ENCODE measurements around the gene C1QTNF6.

Gene C1QTNF6

GRCh38 chr22:37137131-37137530 lies 50.9 kb downstream of the C1QTNF6 start:
- ChIA-PET CTCF (interaction anchor here (1.3 to 4.4 kb wide), 5 partner anchors 11 to 62 kb away, joined by 3 to 15 read pairs (median 4); partner anchors contain the start of gene IL2RB), POLR2A (no interaction called here)
- TF ChIP-seq CTCF (IDR thresholded peaks at IDR 0.05; ENCODE audit: control extremely low read depth, extremely low read depth, low read depth, missing control alignments), result no peak
- no peak for DNase-seq (ENCODE audit: extremely low spot score)

GRCh38 chr22:37135023-37135422 lies 53.0 kb downstream of the C1QTNF6 start:
- ChIA-PET POLR2A (no interaction called here), CTCF (interaction anchor here (1.0 to 4.4 kb wide), 3 partner anchors 9 to 64 kb away, joined by 3 to 15 read pairs (median 4); no protein-coding TSS in a partner anchor)
- no peak for DNase-seq (ENCODE audit: extremely low spot score)
- no peak for TF ChIP-seq CTCF (IDR thresholded peaks at IDR 0.05; ENCODE audit: control extremely low read depth, extremely low read depth, low read depth, missing control alignments)

GRCh38 chr22:37133304-37134018 lies 54.6 kb downstream of the C1QTNF6 start:
- ChIA-PET POLR2A (no interaction called here), CTCF (interaction anchor here (0.9 to 4.4 kb wide), 7 partner anchors 8 to 19 kb away, joined by 3 to 15 read pairs (median 3); partner anchors contain the start of gene IL2RB)
- DNase-seq (ENCODE audit: extremely low spot score), result no peak
- no peak for TF ChIP-seq CTCF (IDR thresholded peaks at IDR 0.05; ENCODE audit: control extremely low read depth, extremely low read depth, low read depth, missing control alignments)

- POLR2A ChIA-PET, result no interaction called here
- no peak for TF ChIP-seq CTCF (IDR thresholded peaks at IDR 0.05; ENCODE audit: control extremely low read depth, extremely low read depth, low read depth, missing control alignments)
- no peak for DNase-seq (ENCODE audit: extremely low spot score)
- CTCF ChIA-PET, result interaction anchor here (0.9 to 1.1 kb wide), 4 partner anchors 8 to 17 kb away, joined by 3 read pairs; partner anchors contain the start of gene IL2RB
Observed at GRCh38 chr22:37132773-37133172, 55.3 kb downstream of the C1QTNF6 start.

Data from GM10248 (cell line).